A172 (cell line): ENCODE results near the gene MXD4. TPM values are rescaled to one million over a fixed set of nuclear protein-coding genes. Genes with fewer than 3 reads are reported as not detected.
A peak's percentile ranks its signal among the peaks of the same experiment; 100 is the strongest.
"Not testable (repeated sequence)": the region's sequence is repeated elsewhere in the genome, so short reads cannot be mapped to it uniquely, and the experiment has no call there.

Experiments
- DNase-seq: peaks from one replicate; pipeline ENCODE4 v3.0.0-alpha.2; 2015; ENCODE audit warnings: low spot score
- total RNA-seq: library from RNA; depleted of rRNA; stranded (reverse); fragments of >200 nt; shearing (Covaris generic); gene quantifications from 2 replicates; pipeline ENCODE4 v1.2.3, GENCODE V29; 2014; rRNA removed

The MXD4 gene
- total RNA-seq, 1 experiment from 2014 or later, result 18.4 TPM

- not testable (repeated sequence) for DNase-seq
These were observed 40.5 kb downstream of the MXD4 start for GRCh38 chr4:2221378-2221777.

GRCh38 chr4:2220016-2220630, 41.8 kb downstream of the MXD4 start:
- DNase-seq, result peak; percentile 61

DNA sequence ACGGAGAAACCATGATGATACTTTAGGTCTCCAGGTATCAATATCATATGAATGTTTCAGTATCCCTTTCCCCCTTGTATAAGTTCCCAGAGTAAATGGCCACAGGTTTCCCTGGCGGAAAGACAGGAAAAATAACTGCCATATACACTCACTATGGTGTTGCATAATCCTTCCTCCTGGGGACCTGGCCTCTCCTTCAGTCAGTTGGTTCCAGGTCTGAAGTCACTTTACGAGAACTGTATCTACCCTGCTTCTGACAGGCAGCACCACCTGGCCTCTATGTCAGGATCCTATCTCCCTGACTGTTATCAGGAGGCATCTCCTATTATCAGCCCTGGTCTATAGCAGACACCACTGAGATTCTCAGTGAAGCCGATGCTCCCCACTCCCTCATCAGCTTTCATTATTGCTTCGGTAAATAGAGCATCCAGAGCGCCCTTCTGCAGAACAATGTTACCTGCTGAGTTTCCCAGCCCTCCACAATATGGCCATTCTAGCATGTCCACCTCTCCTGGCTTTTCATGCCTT, 42.6 kb downstream of the MXD4 start:
- DNase-seq, result no peak

- DNase-seq, result no peak
These were observed 43.5 kb downstream of the MXD4 start for GRCh38 chr4:2218436-2218835.

- DNase-seq, result peak; percentile 70
These were observed 44.2 kb downstream of the MXD4 start for GRCh38 chr4:2217726-2218125.

GRCh38 chr4:2212831-2213230, 49.1 kb downstream of the MXD4 start:
- DNase-seq, result no peak

DNA sequence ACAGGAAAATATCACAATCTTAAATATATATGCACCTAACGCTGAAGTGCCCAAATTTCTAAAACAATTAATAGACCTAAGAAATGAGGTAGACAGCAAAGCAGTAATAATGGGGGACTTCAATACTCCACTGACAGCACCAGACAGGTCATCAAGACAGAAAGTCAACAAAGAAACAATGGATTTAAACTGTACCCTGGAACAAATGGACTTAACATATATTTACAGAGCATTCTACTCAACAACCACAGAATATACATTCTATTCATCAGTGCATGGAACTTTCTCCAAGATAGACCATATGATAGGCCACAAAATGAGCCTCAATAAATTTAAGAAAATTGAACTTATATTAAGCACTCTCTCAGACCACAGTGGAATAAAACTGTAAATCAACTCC, 59.1 kb downstream of the MXD4 start:
- DNase-seq, result not testable (repeated sequence)

Other genes starting within 250 kb of the MXD4 start
- gene NAT8L, start 202.8 kb downstream of the MXD4 start, total RNA-seq, result 4.8 and 5.5 TPM in 2 replicates
- gene HAUS3, start 20.0 kb downstream of the MXD4 start, total RNA-seq, result 19.9 and 60.5 TPM in 2 replicates
- gene POLN, start 20.0 kb downstream of the MXD4 start, total RNA-seq, result 0.24 and 0.62 TPM in 2 replicates
- gene ZFYVE28, start 156.5 kb upstream of the MXD4 start, total RNA-seq, result 0.89 and 3.4 TPM in 2 replicates
- gene CFAP99, start 156.8 kb upstream of the MXD4 start, total RNA-seq, result not detected in 2 replicates
- 50.8 and 55.6 TPM in 2 replicates for gene RNF4, start 207.0 kb upstream of the MXD4 start, total RNA-seq